Lung (tissue), 12 donors: ENCODE measurements around the gene LONRF2. TPM values are rescaled to one million over a fixed set of nuclear protein-coding genes. Genes with fewer than 3 reads are reported as not detected.
A peak's percentile ranks its signal among the peaks of the same experiment; 100 is the strongest.

Experiments used
- ATAC-seq: fragments of 200-7000 bp; cut with Tn5 transposase; one replicate; pipeline ENCODE4 v1.9.1; 2020; ENCODE audit warnings: moderate number of reproducible peaks; ENCODE audit not compliant: insufficient read depth, low FRiP score
- DNase-seq, 3 donors: peaks; one replicate each; pipeline ENCODE4 v3.0.0-alpha.2; 2013 to 2017
- H3K27ac ChIP-seq, 2 donors: one replicate each; pipeline ENCODE4 v1.5.1; 2013; ENCODE audit warnings: mild to moderate bottlenecking in 2 of 2, moderate library complexity in 2 of 2, control low read depth in 1 of 2, inconsistent platforms in 1 of 2, low read depth in 1 of 2, low read length in 1 of 2
- H3K27me3 ChIP-seq, 3 donors: one replicate each; pipeline ENCODE4 v1.5.1; 2013; ENCODE audit warnings: low read length in 2 of 3; ENCODE audit not compliant: control insufficient read depth in 3 of 3, insufficient read depth in 3 of 3
- H3K36me3 ChIP-seq, 4 donors: one replicate each; pipeline ENCODE4 v1.5.1; 2013; ENCODE audit warnings: low read length in 4 of 4, mild to moderate bottlenecking in 1 of 4, moderate library complexity in 1 of 4; ENCODE audit not compliant: control insufficient read depth in 4 of 4, insufficient read depth in 4 of 4
- H3K4me1 ChIP-seq, 5 donors: one replicate each; pipeline ENCODE4 v1.5.1; 2013; ENCODE audit warnings: low read length in 5 of 5, mild to moderate bottlenecking in 2 of 5, moderate library complexity in 1 of 5; ENCODE audit not compliant: control insufficient read depth in 5 of 5, insufficient read depth in 5 of 5
- H3K4me3 ChIP-seq: one replicate; pipeline ENCODE4 v1.5.1; 2013; ENCODE audit warnings: mild to moderate bottlenecking, control low read depth, moderate library complexity
- H3K9ac ChIP-seq, 2 donors: one replicate each; pipeline ENCODE4 v1.5.1; 2013; ENCODE audit warnings: low read length in 2 of 2, control low read depth in 1 of 2; ENCODE audit not compliant: insufficient read depth in 1 of 2
- H3K9me3 ChIP-seq, 4 donors: one replicate each; pipeline ENCODE4 v1.5.1; 2013; ENCODE audit warnings: low read length in 3 of 4, mild to moderate bottlenecking in 1 of 4, moderate library complexity in 1 of 4; ENCODE audit not compliant: control insufficient read depth in 4 of 4, insufficient read depth in 3 of 4
- WGBS, 2 donors: extraction: QIAGEN DNeasy Blood & Tissue Kit; methylation state at CpG; one replicate each; pipeline ENCODE4 v1.1.7; 2013; 5-methylcytosine and 5-hydroxymethylcytosine counted together
- polyA plus RNA-seq, 2 donors: library from polyadenylated mRNA; stranded (reverse); fragments of 200-250 nt; gene quantifications; one replicate each; pipeline ENCODE4 v1.2.1, GENCODE V29; 2013
- total RNA-seq, 2 donors: library from RNA; depleted of rRNA in 1 of 2; stranded (reverse); fragments of >200 nt in 1 of 2; gene quantifications; one replicate each; pipeline ENCODE4 v1.2.1, GENCODE V29; 2014 to 2021
- TF ChIP-seq, protein P1 (sequence below): IDR thresholded peaks from 2 replicates; pipeline ENCODE4 v1.5.1; 2012; ENCODE audit warnings: mild to moderate bottlenecking; ENCODE audit errors: control extremely low read depth, extremely low read depth
- donor health status: control.
- donor health status: control.
- donor health status: Bipolar disorder and iron deficiency.
- donor health status: healthy.
- donor health status: DM: yes; HTN: yes; CAD: no.

LONRF2 gene
- total and polyA plus RNA-seq, 4 donors = 0.38 to 5.2 (median 2.6) TPM

DNA sequence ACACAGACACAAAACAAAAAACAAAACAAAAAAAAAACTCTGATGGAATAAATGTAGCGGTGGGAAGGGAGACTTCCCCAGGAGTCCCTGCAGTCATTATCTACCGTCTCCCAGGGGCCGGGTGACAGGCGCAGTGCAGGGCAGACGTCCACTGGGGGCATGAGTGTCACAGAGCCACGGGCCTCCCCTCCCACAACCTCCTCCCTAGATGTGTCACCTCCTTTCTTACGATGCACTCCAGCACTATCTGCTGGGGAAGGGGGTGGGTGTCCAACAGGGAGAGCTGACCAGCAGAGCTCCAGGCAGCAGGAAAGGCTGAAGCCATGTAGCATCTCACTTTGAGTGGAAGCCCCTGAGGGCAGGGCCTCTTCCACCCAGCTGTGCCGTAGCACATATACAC lies 84.5 kb downstream of the LONRF2 start:
- no peak for ATAC-seq
- no peak overlapping the region for H3K27ac ChIP-seq
- DNase-seq = peak in 1 of 3 donors; percentile 12
- no peak overlapping the region for H3K9ac ChIP-seq
- no peak overlapping the region for H3K4me3 ChIP-seq
- no peaks in the 10 kb centered on the region for H3K36me3 ChIP-seq
- TF ChIP-seq, protein P1, sequence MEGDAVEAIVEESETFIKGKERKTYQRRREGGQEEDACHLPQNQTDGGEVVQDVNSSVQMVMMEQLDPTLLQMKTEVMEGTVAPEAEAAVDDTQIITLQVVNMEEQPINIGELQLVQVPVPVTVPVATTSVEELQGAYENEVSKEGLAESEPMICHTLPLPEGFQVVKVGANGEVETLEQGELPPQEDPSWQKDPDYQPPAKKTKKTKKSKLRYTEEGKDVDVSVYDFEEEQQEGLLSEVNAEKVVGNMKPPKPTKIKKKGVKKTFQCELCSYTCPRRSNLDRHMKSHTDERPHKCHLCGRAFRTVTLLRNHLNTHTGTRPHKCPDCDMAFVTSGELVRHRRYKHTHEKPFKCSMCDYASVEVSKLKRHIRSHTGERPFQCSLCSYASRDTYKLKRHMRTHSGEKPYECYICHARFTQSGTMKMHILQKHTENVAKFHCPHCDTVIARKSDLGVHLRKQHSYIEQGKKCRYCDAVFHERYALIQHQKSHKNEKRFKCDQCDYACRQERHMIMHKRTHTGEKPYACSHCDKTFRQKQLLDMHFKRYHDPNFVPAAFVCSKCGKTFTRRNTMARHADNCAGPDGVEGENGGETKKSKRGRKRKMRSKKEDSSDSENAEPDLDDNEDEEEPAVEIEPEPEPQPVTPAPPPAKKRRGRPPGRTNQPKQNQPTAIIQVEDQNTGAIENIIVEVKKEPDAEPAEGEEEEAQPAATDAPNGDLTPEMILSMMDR = no peak
- peaks cover 0 to 34% (median under 1%) of the 10 kb centered on the region in 5 donors for H3K4me1 ChIP-seq
- WGBS, 2 donors = 87% methylated on average over 8 of the region's 8 CpGs
- no peaks in the 10 kb centered on the region for H3K27me3 ChIP-seq
- no peaks in the 10 kb centered on the region for H3K9me3 ChIP-seq

DNA sequence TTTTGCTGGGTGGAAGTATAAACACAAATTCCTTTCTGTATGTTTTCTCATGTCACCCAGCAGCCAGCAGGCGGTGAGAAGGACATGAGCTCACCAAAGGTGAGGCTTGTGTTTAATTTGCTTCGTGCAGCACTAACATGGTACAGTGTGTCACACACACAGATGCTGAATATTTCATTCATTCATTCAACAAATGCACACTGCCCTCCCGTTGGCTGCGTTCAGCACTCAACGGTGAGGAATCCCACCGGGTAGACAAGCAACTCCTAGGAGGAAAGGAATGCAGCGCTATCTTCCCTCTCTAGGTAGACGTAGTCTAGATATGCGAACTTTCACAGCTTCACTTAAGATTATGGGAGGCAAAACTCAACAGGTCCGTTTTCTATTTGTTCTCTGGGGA lies 85.1 kb downstream of the LONRF2 start:
- Histone ChIP-seq H3K27ac (no peak overlapping the region), H3K4me1 (peaks cover 0 to 28% (median 0%) of the 10 kb centered on the region in 5 donors), H3K4me3 (no peak overlapping the region), H3K9me3 (no peaks in the 10 kb centered on the region), H3K9ac (no peak overlapping the region), H3K27me3 (no peaks in the 10 kb centered on the region), H3K36me3 (no peaks in the 10 kb centered on the region)
- TF ChIP-seq, protein P1 = no peak
- WGBS, 2 donors = 85 to 96% methylated on average over 10 of the region's 10 CpGs
- peak in 1 of 3 donors; percentile 10 for DNase-seq
- ATAC-seq = no peak

DNA sequence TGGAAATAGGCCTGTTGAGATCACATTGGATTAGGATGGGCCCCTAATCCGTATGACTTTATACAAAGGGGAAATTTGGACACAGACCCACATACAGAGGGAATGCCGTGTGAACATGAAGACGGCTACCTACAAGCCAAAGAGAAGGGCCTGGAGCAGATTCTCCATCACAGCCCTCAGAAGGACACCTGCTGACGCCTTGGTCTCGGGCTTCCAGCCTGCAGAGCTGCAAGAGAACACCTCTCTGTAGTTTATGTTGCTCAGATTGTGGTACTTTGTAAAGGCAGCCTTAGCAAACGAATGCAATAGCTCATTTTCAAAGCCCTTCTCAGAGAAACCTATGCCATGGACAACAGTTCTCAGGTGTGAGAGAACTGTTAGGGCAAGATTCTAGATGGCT lies 86.1 kb downstream of the LONRF2 start:
- no peaks in the 10 kb centered on the region for H3K36me3 ChIP-seq
- H3K9ac ChIP-seq = no peak overlapping the region
- H3K4me1 ChIP-seq = peaks cover 0 to 24% (median 0%) of the 10 kb centered on the region in 5 donors
- ATAC-seq (no peak), DNase-seq (peak in 1 of 3 donors; percentile 1)
- no peak overlapping the region for H3K4me3 ChIP-seq
- no peak overlapping the region for H3K27ac ChIP-seq
- 96 to 97% methylated on average over 6 of the region's 6 CpGs for WGBS, 2 donors
- H3K27me3 ChIP-seq = no peaks in the 10 kb centered on the region
- no peaks in the 10 kb centered on the region for H3K9me3 ChIP-seq
- TF ChIP-seq, protein P1 = no peak

DNA sequence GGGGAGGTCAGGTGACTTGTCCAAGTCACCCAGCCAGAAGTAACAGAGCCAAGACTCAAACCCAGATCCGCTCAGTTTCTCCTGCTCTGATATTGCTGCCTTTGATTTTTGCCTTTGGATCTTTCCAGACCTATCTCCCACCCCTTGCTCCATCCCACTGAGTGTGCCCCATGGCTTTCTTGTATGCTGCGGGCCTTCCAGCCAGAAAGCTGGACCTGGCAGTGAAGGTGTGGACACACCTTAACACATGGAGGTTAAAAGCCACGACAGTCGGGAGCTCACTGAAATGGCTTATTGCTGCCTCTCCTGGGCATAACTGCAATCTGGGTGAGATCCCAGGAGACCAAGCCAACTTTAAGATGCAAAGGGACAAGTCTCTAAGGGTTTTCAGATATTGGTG lies 86.7 kb downstream of the LONRF2 start:
- Histone ChIP-seq H3K4me3 (no peak overlapping the region), H3K9me3 (no peaks in the 10 kb centered on the region), H3K36me3 (no peaks in the 10 kb centered on the region), H3K27me3 (no peaks in the 10 kb centered on the region), H3K4me1 (peaks cover 0 to 24% (median 0%) of the 10 kb centered on the region in 5 donors), H3K9ac (no peak overlapping the region), H3K27ac (no peak overlapping the region)
- no peak for ATAC-seq
- no peak for DNase-seq
- WGBS, 2 donors = 90 to 94% methylated on average over 4 of the region's 4 CpGs
- TF ChIP-seq, protein P1 = no peak
